GM10266 (cell line): ENCODE data around the gene PTCD2.
A peak's percentile ranks its signal among the peaks of the same experiment; 100 is the strongest.

Source experiments
- DNase-seq: peaks from one replicate; pipeline ENCODE4 v3.0.0; 2012; ENCODE audit errors: extremely low spot score
- CTCF ChIP-seq: IDR thresholded peaks from 2 replicates; pipeline ENCODE4 v1.5.1; 2012; ENCODE audit warnings: mild to moderate bottlenecking, low read depth; ENCODE audit not compliant: control insufficient read depth, insufficient read depth; ENCODE audit errors: missing control alignments

PTCD2 gene

GRCh38 chr5:72363166-72363802 is 43.1 kb downstream of the PTCD2 start:
- TF ChIP-seq CTCF: no peak
- no peak for DNase-seq

- no peak for DNase-seq
- TF ChIP-seq CTCF: no peak
Observed at GRCh38 chr5:72364171-72364570, 44.0 kb downstream of the PTCD2 start.

GRCh38 chr5:72364951-72365350 is 44.8 kb downstream of the PTCD2 start:
- no peak for DNase-seq
- TF ChIP-seq CTCF: no peak

- DNase-seq: peak; percentile 42
- peak; percentile 80 for TF ChIP-seq CTCF
Observed at GRCh38 chr5:72366324-72366976, 46.3 kb downstream of the PTCD2 start.

GRCh38 chr5:72368271-72368670 is 48.1 kb downstream of the PTCD2 start:
- no peak for TF ChIP-seq CTCF
- DNase-seq: no peak

GRCh38 chr5:72369301-72369700 is 49.1 kb downstream of the PTCD2 start:
- DNase-seq: no peak
- no peak for TF ChIP-seq CTCF

- no peak for DNase-seq
- no peak for TF ChIP-seq CTCF
Observed at GRCh38 chr5:72369711-72370110, 49.5 kb downstream of the PTCD2 start.
